ENCODE results near the gene IGSF21.

GRCh38 chr1:18199462-18199861 lies 91.9 kb downstream of the IGSF21 start:
- TF ChIP-seq USF1 (IDR thresholded peaks at IDR 0.05; ENCODE audit: borderline replicate concordance, extremely low read length, insufficient read depth, low read depth, low read length), result no peak
- no peak for TF ChIP-seq GABPA (IDR thresholded peaks at IDR 0.05; ENCODE audit: low read depth)
- no peak for TF ChIP-seq HDAC6 (IDR thresholded peaks at IDR 0.05; ENCODE audit: unreplicated experiment)
- no peak for TF ChIP-seq ZNF687 (IDR thresholded peaks at IDR 0.05)
- TF ChIP-seq ZBTB4 (CRISPR knock-in tag; IDR thresholded peaks at IDR 0.05), result no peak

Measured in GM12878 (cell line).